Kidney epithelial cell (primary cell): Measurements from ENCODE around the gene P2RX1. TPM values are rescaled to one million over a fixed set of nuclear protein-coding genes. Genes with fewer than 3 reads are reported as not detected.

Experiments
- DNase-seq: peaks from one replicate; pipeline ENCODE4 v3.0.0-alpha.2; 2010; ENCODE audit warnings: low read depth
- H3K27me3 ChIP-seq: 2 replicates; pipeline ENCODE4 v1.6.0; 2011; ENCODE audit warnings: low read length; ENCODE audit not compliant: control insufficient read depth, insufficient read depth
- H3K36me3 ChIP-seq: 2 replicates; pipeline ENCODE4 v1.5.1; 2011; ENCODE audit warnings: low read length; ENCODE audit not compliant: control insufficient read depth, insufficient read depth
- H3K4me3 ChIP-seq: 2 replicates; pipeline ENCODE4 v1.5.1; 2011; ENCODE audit warnings: low read depth, mild to moderate bottlenecking, control low read depth, low read length
- CTCF ChIP-seq: IDR thresholded peaks from 2 replicates; pipeline ENCODE4 v1.5.1; 2011; ENCODE audit warnings: mild to moderate bottlenecking, moderate library complexity, low read length, control low read depth, inconsistent platforms; ENCODE audit not compliant: insufficient read depth, poor library complexity, severe bottlenecking
- total RNA-seq: library from RNA; depleted of rRNA; stranded (reverse); fragments of >200 nt; gene quantifications from 2 replicates; pipeline ENCODE4 v1.2.3, GENCODE V29; 2015

P2RX1 gene
- total RNA-seq, 1 donor from 2014 or later, result not detected

DNA sequence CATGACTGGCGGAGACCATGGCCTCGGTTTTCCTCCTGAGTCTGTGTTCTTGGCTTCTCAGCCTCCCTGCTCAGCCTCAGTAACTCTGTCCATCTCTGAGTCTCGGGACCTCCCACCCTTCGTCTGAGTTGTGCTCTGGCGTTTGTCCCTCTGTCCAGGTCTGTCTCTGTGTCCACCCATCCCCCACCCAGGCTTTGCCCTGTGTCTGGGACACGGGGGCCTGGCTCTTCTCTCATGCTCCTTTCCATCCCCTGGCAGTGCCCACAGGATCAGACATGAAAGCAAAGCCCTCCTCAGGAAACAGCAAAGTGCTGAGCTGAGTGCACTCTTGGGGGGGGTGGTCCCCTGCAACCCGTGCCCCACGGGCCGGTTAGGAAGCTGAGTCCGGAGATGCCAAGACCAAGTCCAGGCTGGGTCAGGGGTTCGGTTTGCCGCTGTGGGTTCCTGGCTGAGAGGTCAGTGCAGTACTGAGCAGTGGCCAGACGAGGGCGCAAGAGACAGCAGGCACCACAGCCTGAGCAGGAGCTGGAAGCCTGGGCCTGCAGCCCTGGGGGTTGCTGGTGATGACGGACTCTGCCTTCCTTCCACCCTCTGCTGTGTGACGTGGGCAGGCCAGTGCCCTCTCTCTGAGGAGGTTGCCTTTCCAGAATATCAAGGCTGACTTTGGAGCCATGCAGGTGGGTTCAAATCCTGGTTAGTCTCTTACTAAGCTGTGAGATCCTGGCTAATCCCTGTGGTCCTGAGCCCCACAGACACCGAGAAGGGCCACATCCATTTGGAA is 2.5 kb downstream of the P2RX1 start:
- Histone ChIP-seq H3K36me3 (no peaks in the 10 kb centered on the region), H3K27me3 (peaks cover 2% of the 10 kb centered on the region), H3K4me3 (no peak overlapping the region)
- TF ChIP-seq CTCF, result peak; percentile 99
- DNase-seq, result no peak

DNA sequence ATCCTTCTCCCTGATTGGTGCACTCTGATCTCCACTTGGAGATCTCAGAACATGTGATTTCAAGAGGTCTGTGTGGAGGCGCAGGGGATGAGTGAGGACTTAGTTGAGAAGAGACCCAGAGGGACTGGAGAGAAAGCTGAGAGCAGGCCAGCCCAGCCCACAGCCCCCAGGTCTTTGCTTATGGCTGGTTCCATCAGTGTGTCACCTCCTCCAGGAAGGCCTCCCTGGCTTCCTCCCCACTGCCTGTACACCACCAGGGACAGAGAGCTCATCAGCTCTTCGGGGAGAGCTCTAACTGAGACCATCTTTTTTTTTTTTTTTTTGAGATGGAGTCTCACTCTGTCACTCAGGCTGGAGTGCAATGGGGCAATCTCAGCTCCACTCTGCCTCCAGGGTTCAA is 3.4 kb downstream of the P2RX1 start:
- no peak overlapping the region for H3K4me3 ChIP-seq
- DNase-seq, result no peak

GRCh38 chr17:3911271-3912053 is 4.8 kb downstream of the P2RX1 start:
- no peaks in the 10 kb centered on the region for H3K36me3 ChIP-seq
- H3K27me3 ChIP-seq, result no peaks in the 10 kb centered on the region
- H3K4me3 ChIP-seq, result no peak overlapping the region
- no peak for TF ChIP-seq CTCF
- no peak for DNase-seq

More for the DNA sequence above, 3.4 kb downstream of the P2RX1 start:
- Histone ChIP-seq H3K27me3 (peaks cover 2% of the 10 kb centered on the region), H3K36me3 (no peaks in the 10 kb centered on the region)
- no peak for TF ChIP-seq CTCF

DNA sequence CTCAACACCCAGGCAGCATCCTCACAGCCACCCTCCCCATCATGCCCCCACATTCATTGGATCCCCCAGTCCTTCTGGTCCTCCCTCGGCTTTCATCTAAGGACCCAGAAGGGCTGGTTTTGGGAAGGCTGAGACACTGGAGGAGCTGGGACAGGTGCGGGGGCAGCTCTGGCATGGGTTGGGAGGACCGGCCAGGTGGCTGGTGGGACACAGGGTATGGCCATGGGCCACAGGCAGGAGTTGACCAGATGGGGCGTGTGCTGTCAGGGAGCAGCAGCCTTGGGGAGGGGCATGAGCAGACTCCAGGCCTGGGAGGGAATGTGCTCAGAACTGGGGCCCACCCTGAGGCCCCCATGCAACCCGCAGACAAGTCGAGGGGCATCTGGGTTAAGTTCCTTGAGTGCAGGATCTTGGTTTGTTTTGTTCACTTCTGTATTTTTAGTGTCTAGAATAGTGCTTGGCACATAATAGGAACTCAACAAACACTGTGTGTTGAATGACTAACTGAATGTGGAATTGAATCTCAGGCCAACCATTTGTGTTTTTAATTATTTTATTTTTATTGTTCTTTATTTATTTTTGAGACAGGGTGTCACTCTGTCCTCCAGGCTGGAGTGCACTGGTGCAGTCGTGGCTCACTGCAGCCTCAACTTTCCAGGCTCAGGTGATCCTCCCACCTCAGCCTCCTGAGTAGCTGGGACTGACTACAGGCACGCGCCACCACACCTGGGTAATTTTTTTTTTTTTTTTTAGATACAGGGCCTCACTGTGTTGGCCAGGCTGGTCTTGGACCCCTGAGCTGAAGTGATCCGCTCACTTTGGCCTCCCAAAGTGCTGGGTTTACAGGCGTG is 5.6 kb downstream of the P2RX1 start:
- no peak for DNase-seq
- Histone ChIP-seq H3K27me3 (no peaks in the 10 kb centered on the region), H3K36me3 (no peaks in the 10 kb centered on the region), H3K4me3 (no peak overlapping the region)
- TF ChIP-seq CTCF, result no peak

DNA sequence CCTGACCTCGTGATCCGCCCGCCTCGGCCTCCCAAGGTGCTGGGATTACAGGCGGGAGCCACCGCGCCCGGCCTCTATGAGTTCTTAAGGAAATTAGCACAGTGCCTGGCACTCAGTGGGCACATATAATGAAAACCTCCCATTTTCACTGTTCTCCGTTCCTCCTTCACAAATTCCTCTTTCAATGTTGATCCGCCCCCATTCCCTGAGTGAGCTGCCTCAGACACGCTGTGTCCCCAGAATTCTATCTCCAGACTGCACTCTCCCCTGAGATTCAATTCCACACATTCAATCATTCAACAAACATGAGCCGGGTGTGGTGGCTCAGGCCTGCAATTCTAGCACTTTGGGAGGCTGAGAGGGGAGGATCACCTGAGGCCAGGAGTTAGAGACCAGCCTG is 7.0 kb downstream of the P2RX1 start:
- Histone ChIP-seq H3K36me3 (no peaks in the 10 kb centered on the region), H3K27me3 (no peaks in the 10 kb centered on the region), H3K4me3 (no peak overlapping the region)
- TF ChIP-seq CTCF, result no peak
- no peak for DNase-seq
